ENCODE measurements around the gene NKIRAS2.

NKIRAS2 gene

DNA sequence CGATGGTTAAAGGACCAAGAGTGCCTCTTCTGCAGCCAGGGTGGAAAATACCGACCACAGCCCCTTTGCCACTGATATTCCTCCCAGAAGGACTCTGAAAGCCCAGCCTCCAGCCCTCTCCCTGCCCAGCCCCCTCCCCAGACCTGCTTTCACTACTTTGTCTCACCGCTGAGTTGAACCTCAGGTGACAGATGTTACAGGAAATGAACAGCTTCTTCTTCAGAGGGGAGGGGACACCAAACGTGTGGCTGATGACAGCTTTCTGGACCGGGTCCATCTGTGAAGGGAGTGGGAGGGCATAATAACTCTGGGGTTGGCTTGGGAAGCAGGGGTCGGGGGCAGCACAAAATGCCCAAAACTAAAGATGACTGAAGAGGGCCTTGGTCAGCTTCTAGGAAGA, 14.2 kb downstream of the NKIRAS2 start:
- no CpG with 5 or more reads among the region's 6 CpGs for WGBS (ENCODE audit: extremely low coverage, insufficient coverage, insufficient read length)

DNA sequence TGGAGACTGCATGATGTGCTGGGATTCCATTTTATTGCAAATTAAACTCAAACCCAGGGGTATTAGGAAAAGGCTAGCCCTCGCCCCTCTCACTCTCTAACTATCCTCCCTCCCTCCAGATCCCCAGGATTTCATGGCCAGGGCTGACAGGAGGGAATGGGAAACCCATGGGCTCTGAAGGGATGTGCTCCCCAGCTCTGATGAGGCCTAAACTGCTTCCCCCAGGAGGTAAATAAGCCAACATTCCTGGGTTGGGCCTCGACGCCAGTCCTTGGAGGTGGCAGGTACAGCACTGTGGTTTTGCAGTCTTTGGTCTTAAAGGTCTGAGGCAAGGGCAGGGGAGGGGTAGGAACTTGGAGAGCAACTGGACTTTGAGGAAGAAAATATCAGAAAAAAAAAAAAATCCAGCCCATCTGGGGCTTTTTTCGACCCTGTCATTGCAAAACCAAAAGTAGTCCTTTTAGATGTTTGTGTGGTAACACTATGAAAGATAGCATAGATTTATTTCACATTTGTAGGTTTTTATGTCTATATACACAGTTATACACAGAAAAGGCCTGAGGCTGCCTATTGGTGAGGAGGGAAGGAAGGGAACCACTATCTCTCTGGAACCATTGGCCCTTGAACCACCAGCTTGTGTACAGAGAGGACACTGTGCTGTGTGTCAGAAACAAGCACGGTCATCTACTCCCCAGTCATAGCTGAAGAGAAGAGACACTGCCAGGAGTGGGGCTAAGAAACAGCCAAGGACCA, 18.5 kb downstream of the NKIRAS2 start:
- no peak overlapping the region for H2AK5ac ChIP-seq (ENCODE audit: low read length)
- no peak overlapping the region for H3K18ac ChIP-seq (ENCODE audit: low read length)
- WGBS (ENCODE audit: extremely low coverage, insufficient coverage, insufficient read length): no CpG with 5 or more reads among the region's 5 CpGs
- no peak overlapping the region for H3K4me3 ChIP-seq (ENCODE audit: low read depth, low read length)
- H3K27ac ChIP-seq (ENCODE audit: low read depth, low read length): no peak overlapping the region
- no peaks in the 10 kb centered on the region for H3K79me2 ChIP-seq (ENCODE audit: control insufficient read depth, insufficient read depth, low read length, poor library complexity)
- no peaks in the 10 kb centered on the region for H3K36me3 ChIP-seq (ENCODE audit: control insufficient read depth in 1 of 2, insufficient read depth in 2 of 2, low read length in 2 of 2)
- no peak overlapping the region for H3K23ac ChIP-seq (ENCODE audit: low read length)
- no peaks in the 10 kb centered on the region for H3K4me1 ChIP-seq (ENCODE audit: control insufficient read depth in 1 of 2, insufficient read depth in 2 of 2, low read length in 2 of 2)
- no peak for DNase-seq
- H2BK120ac ChIP-seq (ENCODE audit: insufficient read depth, low read length, poor library complexity): no peak overlapping the region
- no peak overlapping the region for H2BK5ac ChIP-seq (ENCODE audit: low read depth, low read length, poor library complexity)
- H3K79me1 ChIP-seq (ENCODE audit: low read length): no peaks in the 10 kb centered on the region
- H3K4me2 ChIP-seq (ENCODE audit: low read length): no peak overlapping the region
- no peak overlapping the region for H3K4ac ChIP-seq (ENCODE audit: low read depth, low read length)
- no peak overlapping the region for H2AFZ ChIP-seq (ENCODE audit: insufficient read depth, low read length, poor library complexity)
- H3K14ac ChIP-seq (ENCODE audit: low read length): no peak overlapping the region
- H3K9ac ChIP-seq (ENCODE audit: low read length): no peak overlapping the region
- H3K27me3 ChIP-seq (ENCODE audit: insufficient read depth, low read length): no peaks in the 10 kb centered on the region
- H4K12ac ChIP-seq (ENCODE audit: low read depth, low read length): no peak overlapping the region
- no peak overlapping the region for H2BK12ac ChIP-seq (ENCODE audit: low read length)
- no peak overlapping the region for H4K8ac ChIP-seq (ENCODE audit: low read depth, low read length)
- H4K91ac ChIP-seq (ENCODE audit: low read depth, low read length): no peak overlapping the region
- H3K9me3 ChIP-seq (ENCODE audit: insufficient read depth, low read depth, low read length): no peaks in the 10 kb centered on the region

More for the DNA sequence above, 14.2 kb downstream of the NKIRAS2 start:
- H3K79me2 ChIP-seq (ENCODE audit: control insufficient read depth, insufficient read depth, low read length, poor library complexity): no peaks in the 10 kb centered on the region
- no peak overlapping the region for H3K18ac ChIP-seq (ENCODE audit: low read length)
- H3K36me3 ChIP-seq (ENCODE audit: control insufficient read depth in 1 of 2, insufficient read depth in 2 of 2, low read length in 2 of 2): no peaks in the 10 kb centered on the region
- no peak overlapping the region for H2BK12ac ChIP-seq (ENCODE audit: low read length)
- no peak overlapping the region for H4K91ac ChIP-seq (ENCODE audit: low read depth, low read length)
- H3K23ac ChIP-seq (ENCODE audit: low read length): no peak overlapping the region
- DNase-seq: no peak
- H3K9me3 ChIP-seq (ENCODE audit: insufficient read depth, low read depth, low read length): no peaks in the 10 kb centered on the region
- H3K79me1 ChIP-seq (ENCODE audit: low read length): no peaks in the 10 kb centered on the region
- H3K27ac ChIP-seq (ENCODE audit: low read depth, low read length): no peak overlapping the region
- H3K14ac ChIP-seq (ENCODE audit: low read length): no peak overlapping the region
- H3K27me3 ChIP-seq (ENCODE audit: insufficient read depth, low read length): no peaks in the 10 kb centered on the region
- no peak overlapping the region for H2BK120ac ChIP-seq (ENCODE audit: insufficient read depth, low read length, poor library complexity)
- no peak overlapping the region for H3K4me3 ChIP-seq (ENCODE audit: low read depth, low read length)
- H3K4me2 ChIP-seq (ENCODE audit: low read length): no peak overlapping the region
- no peak overlapping the region for H3K4ac ChIP-seq (ENCODE audit: low read depth, low read length)
- no peak overlapping the region for H2BK5ac ChIP-seq (ENCODE audit: low read depth, low read length, poor library complexity)
- H4K8ac ChIP-seq (ENCODE audit: low read depth, low read length): no peak overlapping the region
- H2AK5ac ChIP-seq (ENCODE audit: low read length): no peak overlapping the region
- no peak overlapping the region for H4K12ac ChIP-seq (ENCODE audit: low read depth, low read length)
- H3K9ac ChIP-seq (ENCODE audit: low read length): no peak overlapping the region
- no peak overlapping the region for H2AFZ ChIP-seq (ENCODE audit: insufficient read depth, low read length, poor library complexity)
- no peaks in the 10 kb centered on the region for H3K4me1 ChIP-seq (ENCODE audit: control insufficient read depth in 1 of 2, insufficient read depth in 2 of 2, low read length in 2 of 2)

- Histone ChIP-seq H3K23ac (ENCODE audit: low read length) (no peak overlapping the region), H3K4ac (ENCODE audit: low read depth, low read length) (no peak overlapping the region)
Observed at GRCh38 chr17:42039794-42040763, 20.2 kb downstream of the NKIRAS2 start.

GRCh38 chr17:42040818-42041217, 20.9 kb downstream of the NKIRAS2 start:
- H3K4ac ChIP-seq (ENCODE audit: low read depth, low read length): no peak overlapping the region
- H2BK12ac ChIP-seq (ENCODE audit: low read length): no peak overlapping the region
- no peak overlapping the region for H4K8ac ChIP-seq (ENCODE audit: low read depth, low read length)
- H3K4me2 ChIP-seq (ENCODE audit: low read length): no peak overlapping the region
- no peak overlapping the region for H3K4me3 ChIP-seq (ENCODE audit: low read depth, low read length)
- no peaks in the 10 kb centered on the region for H3K79me2 ChIP-seq (ENCODE audit: control insufficient read depth, insufficient read depth, low read length, poor library complexity)
- no peak overlapping the region for H2AK5ac ChIP-seq (ENCODE audit: low read length)
- no peak overlapping the region for H2AFZ ChIP-seq (ENCODE audit: insufficient read depth, low read length, poor library complexity)
- no peak overlapping the region for H3K14ac ChIP-seq (ENCODE audit: low read length)
- no peak overlapping the region for H3K9ac ChIP-seq (ENCODE audit: low read length)
- H3K27ac ChIP-seq (ENCODE audit: low read depth, low read length): no peak overlapping the region
- no peak for DNase-seq
- no peak overlapping the region for H2BK5ac ChIP-seq (ENCODE audit: low read depth, low read length, poor library complexity)
- no peak overlapping the region for H3K18ac ChIP-seq (ENCODE audit: low read length)
- H3K9me3 ChIP-seq (ENCODE audit: insufficient read depth, low read depth, low read length): no peaks in the 10 kb centered on the region
- no peaks in the 10 kb centered on the region for H3K36me3 ChIP-seq (ENCODE audit: control insufficient read depth in 1 of 2, insufficient read depth in 2 of 2, low read length in 2 of 2)
- H3K4me1 ChIP-seq (ENCODE audit: control insufficient read depth in 1 of 2, insufficient read depth in 2 of 2, low read length in 2 of 2): no peaks in the 10 kb centered on the region
- no peak overlapping the region for H4K12ac ChIP-seq (ENCODE audit: low read depth, low read length)
- WGBS (ENCODE audit: extremely low coverage, insufficient coverage, insufficient read length): no CpG with 5 or more reads among the region's 10 CpGs
- H3K79me1 ChIP-seq (ENCODE audit: low read length): no peaks in the 10 kb centered on the region
- H2BK120ac ChIP-seq (ENCODE audit: insufficient read depth, low read length, poor library complexity): no peak overlapping the region
- H3K23ac ChIP-seq (ENCODE audit: low read length): no peak overlapping the region
- H4K91ac ChIP-seq (ENCODE audit: low read depth, low read length): no peak overlapping the region
- no peaks in the 10 kb centered on the region for H3K27me3 ChIP-seq (ENCODE audit: insufficient read depth, low read length)

More at GRCh38 chr17:42039794-42040763, 20.2 kb downstream of the NKIRAS2 start:
- H2BK5ac ChIP-seq (ENCODE audit: low read depth, low read length, poor library complexity): no peak overlapping the region
- no peak overlapping the region for H4K12ac ChIP-seq (ENCODE audit: low read depth, low read length)
- no peak overlapping the region for H3K9ac ChIP-seq (ENCODE audit: low read length)
- no peak overlapping the region for H3K18ac ChIP-seq (ENCODE audit: low read length)
- H4K91ac ChIP-seq (ENCODE audit: low read depth, low read length): no peak overlapping the region
- no peak overlapping the region for H3K4me3 ChIP-seq (ENCODE audit: low read depth, low read length)
- H3K79me2 ChIP-seq (ENCODE audit: control insufficient read depth, insufficient read depth, low read length, poor library complexity): no peaks in the 10 kb centered on the region
- no peak for DNase-seq
- H4K8ac ChIP-seq (ENCODE audit: low read depth, low read length): no peak overlapping the region
- H3K36me3 ChIP-seq (ENCODE audit: control insufficient read depth in 1 of 2, insufficient read depth in 2 of 2, low read length in 2 of 2): no peaks in the 10 kb centered on the region
- no peak overlapping the region for H2AK5ac ChIP-seq (ENCODE audit: low read length)
- H2AFZ ChIP-seq (ENCODE audit: insufficient read depth, low read length, poor library complexity): no peak overlapping the region
- no peaks in the 10 kb centered on the region for H3K4me1 ChIP-seq (ENCODE audit: control insufficient read depth in 1 of 2, insufficient read depth in 2 of 2, low read length in 2 of 2)
- no peaks in the 10 kb centered on the region for H3K9me3 ChIP-seq (ENCODE audit: insufficient read depth, low read depth, low read length)
- no CpG with 5 or more reads among the region's 77 CpGs for WGBS (ENCODE audit: extremely low coverage, insufficient coverage, insufficient read length)
- H3K27me3 ChIP-seq (ENCODE audit: insufficient read depth, low read length): no peaks in the 10 kb centered on the region
- no peak overlapping the region for H2BK12ac ChIP-seq (ENCODE audit: low read length)
- no peaks in the 10 kb centered on the region for H3K79me1 ChIP-seq (ENCODE audit: low read length)
- H3K14ac ChIP-seq (ENCODE audit: low read length): no peak overlapping the region
- no peak overlapping the region for H2BK120ac ChIP-seq (ENCODE audit: insufficient read depth, low read length, poor library complexity)
- no peak overlapping the region for H3K4me2 ChIP-seq (ENCODE audit: low read length)
- H3K27ac ChIP-seq (ENCODE audit: low read depth, low read length): no peak overlapping the region
